Measurements from ENCODE around the gene PNPLA7.

PNPLA7 gene

DNA sequence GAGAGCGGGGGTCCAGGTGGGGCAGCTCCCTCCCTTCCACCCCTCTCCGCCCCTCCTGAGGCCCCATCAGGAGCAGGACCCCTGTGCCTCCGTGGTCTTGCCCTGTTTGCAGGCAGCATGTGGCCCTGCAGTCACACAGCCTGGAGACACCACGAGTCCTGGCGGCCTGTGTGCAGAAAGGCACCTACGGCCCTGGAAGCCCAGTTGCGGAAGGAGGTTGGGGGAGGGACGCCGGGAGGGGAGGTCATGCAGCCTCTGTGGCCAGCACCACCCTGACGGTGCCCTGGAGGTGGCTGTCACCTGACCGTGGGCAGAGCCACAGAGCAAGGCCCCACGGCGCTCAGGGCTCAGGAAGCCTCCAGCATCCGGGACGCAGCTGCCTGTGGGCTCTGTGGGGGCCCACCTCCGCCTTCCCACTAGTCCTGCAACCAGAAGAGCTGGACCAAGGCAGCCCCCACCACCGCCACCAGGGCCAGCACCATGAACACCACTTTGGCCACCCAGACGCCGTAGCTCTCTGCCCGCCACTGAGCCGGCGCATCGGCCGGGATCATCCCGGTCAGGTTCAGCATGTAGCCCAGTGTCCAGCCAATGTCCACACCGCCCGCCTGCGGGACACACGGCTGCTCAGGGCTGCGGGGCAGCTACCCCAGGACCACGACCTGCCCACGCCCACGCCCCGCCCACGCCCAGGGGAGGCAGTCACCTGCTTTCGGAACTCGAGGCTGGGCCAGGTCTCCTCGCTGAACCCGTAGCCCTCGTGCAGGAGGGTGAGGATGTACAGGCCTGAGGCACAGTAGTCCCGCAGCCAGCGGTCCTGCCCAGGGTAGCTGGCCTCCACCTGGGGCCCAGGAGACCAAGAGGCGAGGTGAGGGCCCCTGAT is 115.5 kb downstream of the PNPLA7 start:
- DNase-seq (ENCODE audit: low spot score): no peak

DNA sequence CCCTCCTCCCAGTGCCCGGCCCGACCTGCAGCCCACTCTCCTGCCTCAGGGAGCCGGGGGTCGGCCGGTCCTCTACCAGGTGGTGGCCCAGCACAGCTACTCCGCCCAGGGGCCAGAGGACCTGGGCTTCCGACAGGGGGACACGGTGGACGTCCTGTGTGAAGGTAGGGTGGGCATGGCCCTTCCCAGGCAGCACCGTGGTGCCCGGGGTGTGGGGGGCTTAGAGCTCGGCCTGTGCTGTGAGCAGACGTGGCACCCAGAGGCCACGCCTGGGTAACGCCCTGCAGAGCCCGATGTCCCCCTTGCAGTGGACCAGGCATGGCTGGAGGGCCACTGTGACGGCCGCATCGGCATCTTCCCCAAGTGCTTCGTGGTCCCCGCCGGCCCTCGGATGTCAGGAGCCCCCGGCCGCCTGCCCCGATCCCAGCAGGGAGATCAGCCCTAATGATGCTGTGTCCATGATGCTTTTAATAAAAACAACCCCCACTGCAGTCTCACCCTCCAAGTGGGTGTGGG is 116.2 kb downstream of the PNPLA7 start:
- DNase-seq (ENCODE audit: low spot score): no peak

DNA sequence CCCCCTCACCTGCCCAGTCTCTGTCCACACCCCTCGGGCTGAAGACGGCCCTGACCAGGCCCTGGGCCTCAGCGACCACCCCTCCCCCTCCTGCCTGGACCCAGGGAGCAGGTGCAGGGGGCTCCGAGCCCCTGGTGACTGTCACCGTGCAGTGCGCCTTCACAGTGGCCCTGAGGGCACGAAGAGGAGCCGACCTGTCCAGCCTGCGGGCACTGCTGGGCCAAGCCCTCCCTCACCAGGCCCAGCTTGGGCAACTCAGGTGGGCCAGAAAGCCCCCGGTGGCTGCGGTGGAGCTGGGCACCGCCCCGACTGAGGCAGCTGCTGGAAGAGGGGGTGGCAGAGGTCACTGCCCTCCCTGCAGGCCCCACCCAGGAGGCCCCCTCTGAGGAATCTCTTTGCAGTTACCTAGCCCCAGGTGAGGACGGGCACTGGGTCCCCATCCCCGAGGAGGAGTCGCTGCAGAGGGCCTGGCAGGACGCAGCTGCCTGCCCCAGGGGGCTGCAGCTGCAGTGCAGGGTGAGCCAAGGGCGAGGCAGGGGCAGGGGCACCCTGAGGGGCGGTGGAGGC is 116.8 kb downstream of the PNPLA7 start:
- no peak for DNase-seq (ENCODE audit: low spot score)

DNA sequence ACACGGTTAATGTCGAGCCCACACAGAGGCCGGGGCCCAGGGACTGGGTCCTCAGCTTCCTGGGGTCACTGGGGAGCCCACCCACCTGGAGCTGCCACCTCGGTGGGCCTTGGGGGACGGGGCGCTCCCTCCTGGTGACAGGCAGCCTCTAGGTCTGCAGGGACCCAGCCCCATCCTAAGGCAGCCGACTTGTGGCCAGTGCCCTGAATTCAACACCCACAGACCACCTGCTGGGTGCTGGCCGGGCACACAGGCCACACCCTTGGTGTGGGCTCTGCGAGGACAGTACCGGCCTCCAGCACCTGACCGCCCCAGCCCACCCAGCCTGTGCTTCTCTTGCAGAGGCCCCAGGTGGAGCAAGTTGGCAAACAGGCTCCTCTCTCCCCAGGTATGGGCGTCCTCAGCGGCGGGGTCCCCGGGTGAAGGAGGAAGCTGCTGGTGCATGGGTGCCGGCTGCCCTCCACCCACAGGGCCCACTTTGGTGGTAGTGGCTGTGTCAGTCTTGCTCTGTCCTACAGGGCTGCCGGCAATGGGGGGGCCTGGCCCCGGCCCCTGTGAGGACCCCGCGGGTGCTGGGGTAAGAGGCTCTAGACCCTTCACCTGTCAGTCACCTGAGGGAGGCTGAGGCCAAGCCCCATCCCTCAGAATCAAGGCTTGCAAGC is 117.4 kb downstream of the PNPLA7 start:
- no peak for DNase-seq (ENCODE audit: low spot score)

DNA sequence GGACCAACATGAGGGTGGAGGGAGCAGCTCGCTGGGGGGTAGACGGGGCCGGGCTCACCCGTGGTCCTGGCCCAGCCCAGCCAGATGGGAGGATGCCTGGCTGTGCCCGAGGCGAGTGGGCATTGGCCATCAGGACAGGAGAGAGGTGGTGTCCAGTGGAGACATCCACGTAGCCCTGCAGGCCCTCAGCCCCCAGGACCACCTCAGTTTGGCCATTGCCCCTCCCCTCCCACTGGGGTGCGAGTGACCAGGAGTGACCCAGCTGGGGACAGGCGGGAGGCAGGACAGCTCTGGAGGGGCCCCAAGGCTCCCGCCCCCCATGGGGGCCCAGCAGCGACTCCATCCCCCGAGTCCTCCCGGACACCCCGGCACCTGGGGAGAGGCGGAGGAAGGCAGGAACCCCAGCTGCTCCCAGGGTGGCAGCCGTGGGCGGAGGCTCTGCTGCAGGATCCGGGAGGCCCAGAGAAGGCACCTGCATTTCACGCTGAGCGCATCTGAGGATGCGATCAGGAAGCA is 118.7 kb downstream of the PNPLA7 start:
- no peak for DNase-seq (ENCODE audit: low spot score)

DNA sequence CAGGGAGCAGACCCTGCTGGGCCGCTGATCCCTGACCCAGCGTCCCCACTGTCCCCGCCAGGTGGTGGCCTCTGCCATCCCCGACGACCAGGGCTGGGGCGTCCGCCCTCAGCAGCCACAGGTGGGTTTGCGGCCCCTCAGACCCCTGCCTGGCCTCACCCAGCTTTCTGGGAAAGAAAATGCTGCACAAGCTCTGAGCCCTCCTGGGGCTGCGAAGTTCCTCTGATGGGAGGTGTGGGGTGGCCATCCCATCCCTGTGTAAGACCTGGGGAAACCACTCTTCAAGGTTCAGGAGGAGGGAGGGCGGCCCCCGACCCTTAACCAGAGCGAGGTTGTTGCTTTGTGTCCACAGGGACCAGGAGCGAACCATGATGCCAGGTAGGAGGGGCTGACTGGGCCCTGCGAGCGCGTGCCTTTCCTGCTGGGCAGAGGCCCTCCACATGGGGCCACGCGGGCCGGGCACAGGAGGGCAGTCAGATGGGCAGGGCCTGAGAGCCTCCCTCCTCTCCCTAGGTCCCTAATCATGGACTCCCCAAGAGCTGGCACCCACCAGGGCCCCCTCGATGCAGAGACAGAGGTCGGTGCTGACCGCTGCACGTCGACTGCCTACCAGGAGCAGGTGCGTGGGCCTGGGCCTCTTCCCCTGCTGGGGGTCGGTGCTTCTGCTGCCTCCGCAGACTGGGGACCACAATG is 119.3 kb downstream of the PNPLA7 start:
- DNase-seq (ENCODE audit: low spot score): no peak

DNA sequence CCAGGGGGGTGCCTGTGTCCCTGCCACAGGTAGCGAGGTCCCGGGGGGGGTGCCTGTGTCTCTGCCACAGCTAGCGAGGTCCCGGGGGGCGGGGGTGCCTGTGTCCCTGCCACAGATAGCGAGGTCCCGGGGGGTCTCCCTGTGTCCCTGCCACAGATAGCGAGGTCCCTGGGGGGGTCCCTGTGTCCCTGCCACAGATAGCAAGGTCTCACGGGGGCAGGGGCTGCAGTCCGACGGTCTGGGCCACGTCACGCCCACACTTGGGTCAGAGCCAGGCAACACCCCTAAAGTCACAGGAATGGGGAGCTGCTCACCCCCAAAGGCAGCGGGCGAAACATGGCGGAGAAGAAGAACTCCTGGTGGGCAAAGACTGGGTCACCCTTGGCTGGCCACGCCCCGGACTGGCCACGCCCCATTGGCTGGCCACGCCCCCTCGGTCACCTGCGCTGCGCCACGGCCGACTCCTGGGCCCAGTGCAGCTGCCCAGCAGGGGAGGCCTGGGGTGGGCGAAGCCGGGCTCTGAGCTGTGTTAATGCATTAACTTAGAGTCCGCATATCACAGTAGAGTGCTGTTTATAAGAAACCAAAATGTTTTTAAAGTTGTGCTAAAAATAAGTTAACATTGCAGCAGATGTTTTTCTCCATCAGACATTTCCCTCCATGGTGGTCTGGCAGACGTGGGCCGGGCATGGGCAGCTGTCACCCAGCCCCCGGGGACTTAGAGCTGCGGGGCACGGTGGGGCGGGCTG is 120.1 kb downstream of the PNPLA7 start:
- no peak for DNase-seq (ENCODE audit: low spot score)

DNA sequence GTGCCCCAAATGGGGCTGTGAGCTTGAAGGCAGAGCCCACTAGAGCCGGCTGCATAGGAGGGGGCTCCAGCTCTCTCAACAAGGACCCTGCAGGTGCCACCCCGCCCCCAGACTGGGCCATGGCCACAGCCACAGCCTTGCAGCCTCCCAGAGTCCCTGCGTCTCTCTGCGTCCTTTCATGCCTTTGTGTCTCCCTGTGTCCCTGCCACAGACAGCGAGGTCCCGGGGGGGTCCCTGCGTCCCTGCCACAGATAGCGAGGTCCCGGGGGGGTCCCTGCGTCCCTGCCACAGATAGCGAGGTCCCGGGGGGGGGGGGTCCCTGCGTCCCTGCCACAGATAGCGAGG is 120.7 kb downstream of the PNPLA7 start:
- no peak for DNase-seq (ENCODE audit: low spot score)

DNA sequence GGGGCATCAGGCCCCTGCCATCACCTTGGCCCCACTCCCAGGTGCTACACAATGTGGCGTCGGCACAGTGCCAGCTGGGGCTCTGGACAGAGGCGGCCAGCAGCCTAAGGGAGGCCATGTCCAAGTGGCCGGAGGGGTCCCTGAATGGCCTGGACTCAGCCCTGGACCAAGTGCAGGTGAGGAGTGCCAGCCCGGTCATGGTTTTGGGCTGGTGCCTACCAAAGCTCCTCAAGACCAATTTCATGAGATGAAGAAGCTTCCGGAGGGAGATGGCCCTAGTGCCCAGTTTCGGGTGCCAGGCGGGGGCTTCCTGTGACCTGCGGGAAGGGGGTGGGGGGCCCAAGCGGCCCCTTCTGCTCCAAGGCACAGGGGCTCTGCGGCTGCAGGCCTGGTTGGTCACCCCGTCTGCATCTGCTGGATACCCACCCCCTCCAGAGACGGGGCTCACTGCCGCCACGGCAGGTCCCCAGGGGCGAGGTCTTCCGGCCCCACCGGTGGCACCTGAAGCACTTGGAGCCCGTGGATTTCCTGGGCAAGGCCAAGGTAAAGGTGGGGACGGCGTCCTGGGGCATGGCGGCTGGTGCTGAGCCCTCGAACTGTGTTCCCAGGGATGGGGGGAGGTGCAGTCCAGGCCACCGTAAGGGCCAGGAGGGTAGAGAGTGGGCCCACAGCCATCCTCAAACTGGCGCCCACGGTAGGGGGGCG is 121.2 kb downstream of the PNPLA7 start:
- no peak for DNase-seq (ENCODE audit: low spot score)

DNA sequence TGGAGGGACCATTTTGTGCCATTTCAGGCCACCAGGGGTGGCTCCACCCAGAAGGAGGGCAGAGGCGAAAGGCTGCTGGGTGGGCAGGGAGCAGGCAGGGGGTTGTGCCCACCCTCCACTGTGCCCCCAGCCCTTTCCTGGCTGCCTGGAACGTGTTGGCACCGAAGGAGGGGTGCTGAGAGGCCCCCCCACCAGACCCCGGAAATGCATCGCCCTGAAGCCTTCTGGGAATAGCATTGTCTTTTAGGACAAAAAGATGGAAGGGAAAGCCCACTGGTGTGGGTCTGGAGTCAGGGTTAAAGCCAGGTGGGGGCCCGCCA is 121.9 kb downstream of the PNPLA7 start:
- DNase-seq (ENCODE audit: low spot score): no peak

DNA sequence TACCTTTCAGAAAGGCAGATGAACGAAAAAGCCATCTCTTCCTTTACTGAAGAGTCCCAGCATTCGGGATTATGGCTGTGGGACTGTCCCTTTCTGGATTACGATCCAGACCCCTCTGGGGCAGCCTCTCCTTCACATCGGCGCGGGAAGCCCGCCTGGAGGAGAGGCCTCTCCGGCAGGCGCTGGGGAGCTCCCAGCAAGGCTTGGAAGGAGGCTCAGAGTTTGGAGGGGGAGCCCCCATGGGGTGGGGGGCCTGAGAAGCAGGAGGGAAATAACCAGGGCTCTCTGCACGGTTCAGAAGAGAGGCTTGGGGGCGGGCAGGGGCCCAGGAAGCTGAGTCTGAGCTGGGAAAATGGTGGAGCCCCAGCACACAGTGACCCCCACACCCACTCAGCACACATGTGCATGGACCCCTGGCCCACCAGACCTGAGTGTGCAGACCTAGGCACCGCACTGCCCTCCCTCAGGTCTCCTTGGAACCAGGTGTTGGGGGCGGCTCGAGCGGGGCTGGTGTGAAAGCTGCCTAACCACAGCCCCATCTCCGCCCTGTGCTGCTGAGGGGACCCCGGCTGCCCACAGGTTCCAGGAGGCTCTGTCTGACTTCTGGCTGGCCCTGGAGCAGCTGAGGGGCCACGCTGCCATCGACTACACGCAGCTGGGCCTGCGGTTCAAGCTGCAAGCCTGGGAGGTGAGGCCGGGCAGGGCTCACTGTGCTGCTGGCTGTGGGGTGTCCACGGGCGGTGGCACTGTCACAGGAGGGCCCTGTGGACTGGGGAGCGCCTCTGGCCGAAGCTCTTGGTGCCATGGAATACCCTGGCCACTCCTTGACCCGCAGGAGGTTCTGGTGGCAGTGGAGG is 122.5 kb downstream of the PNPLA7 start:
- no peak for DNase-seq (ENCODE audit: low spot score)

DNA sequence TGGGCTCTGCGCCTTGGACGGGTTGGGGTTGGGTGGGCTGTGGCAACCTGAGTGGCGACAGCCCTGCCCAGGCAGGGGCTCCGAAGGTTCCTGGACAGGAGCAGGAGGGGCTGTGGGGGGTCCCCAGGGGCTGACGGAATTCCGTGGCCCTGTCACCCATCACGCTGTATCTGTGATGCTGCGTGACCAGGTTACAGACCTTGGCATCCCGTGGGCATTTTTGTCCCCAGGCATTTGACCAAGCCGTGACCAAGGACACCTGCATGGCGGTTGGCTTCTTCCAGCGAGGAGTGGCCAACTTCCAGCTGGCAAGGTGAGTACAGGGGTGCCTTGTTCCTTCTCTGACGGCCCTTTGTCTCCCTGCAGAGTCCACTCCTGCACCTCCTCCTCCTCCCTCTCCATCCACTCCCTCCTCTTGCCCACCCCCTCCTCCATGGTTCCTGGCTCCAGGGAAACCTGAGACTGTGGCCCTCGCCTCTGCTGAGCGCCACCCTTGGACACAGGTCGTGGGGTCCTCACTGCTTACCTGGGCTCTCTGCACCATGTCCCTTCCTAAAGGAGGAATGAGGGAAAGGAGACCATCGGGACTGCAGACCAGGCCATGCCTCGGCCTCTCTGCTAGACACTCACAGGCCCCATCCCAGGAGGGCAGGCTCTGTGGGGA is 124.1 kb downstream of the PNPLA7 start:
- no peak for DNase-seq (ENCODE audit: low spot score)

DNA sequence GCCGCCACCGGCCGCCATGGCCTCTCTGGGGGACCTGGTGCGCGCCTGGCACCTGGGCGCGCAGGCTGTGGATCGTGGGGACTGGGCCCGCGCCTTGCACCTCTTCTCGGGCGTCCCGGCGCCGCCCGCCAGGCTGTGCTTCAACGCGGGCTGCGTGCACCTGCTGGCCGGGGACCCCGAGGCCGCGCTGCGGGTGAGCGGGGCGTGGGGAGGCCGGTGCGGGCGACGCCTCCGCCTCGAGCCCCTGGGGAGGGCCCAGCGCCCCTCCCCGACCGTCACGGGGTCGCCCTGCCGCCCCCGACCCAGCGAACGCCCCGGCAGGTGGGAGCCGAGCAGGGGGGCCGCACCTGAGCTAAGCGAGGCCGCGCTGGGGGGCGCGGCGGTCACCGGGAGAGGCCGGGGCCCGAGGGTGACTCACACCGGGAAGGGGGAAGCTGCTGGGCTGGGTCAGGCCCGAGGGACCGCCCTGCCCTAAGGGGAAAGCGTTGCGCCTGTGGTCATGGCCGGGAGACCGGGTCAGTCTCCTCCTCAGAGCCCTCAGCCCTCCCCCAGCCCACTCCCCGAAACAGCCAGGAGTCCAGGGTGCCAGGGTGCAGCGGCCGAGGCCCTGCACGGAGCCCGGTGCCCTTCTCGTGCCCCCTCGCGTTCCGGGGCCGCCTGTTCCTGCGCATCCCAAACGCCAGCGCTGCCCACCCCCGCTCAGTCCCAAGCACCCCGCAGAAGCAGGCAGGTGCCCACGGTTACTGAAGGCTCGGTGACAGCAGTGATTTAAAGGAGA is 126.5 kb downstream of the PNPLA7 start:
- no peak for DNase-seq (ENCODE audit: low spot score)

DNA sequence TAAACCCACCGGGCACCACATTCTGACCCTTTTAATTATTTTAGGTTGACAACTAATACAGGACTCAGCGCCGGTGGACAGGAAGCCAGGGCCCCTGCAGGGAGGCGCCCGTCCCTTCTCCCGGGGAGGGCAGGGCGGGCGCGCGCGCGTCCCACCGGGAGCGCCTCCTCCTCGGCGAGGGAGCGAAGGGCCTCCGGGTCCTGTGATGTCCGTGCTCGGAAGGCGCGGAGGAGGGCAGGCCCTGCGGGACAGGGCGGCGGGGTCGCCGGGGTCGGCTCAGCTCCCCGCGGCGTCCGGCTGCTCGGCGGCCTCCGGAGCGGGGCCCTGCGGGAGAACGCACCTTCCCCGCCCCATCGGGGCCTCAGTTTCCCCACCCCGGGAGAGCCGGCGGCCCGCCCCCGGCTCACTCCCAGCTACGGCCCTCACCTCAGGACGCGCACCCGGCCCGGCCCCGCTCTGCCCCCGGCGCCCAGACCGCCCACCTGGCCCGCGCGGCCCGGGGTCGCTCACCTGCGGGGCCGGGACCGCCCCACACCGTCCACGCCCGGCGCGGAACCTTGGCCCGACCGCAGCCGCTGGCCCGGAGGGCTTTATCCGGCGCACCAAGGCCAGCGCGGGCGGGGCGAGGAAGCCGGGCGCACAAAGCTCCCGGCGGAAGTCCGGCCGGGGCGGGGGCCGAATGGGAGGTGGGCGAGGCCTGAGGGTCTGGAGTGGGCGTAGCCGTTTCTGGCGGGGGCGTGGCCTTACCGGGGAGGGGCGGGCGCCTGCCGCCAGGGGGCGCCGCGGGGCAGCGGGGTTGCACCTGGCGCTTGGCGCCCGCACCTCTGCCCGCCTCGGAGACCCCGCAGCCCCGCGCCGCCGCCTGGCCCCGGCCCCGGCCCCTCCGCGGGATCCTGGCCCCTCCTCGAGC is 127.3 kb downstream of the PNPLA7 start, which contains the start of the genes EXD3 and NOXA1:
Gene EXD3, minus strand, starts transcription at position 559 of the 910 bp plus-strand sequence. CDS start 27,805 bp downstream, outside the sequence.
Gene NOXA1, plus strand, starts transcription at position 790 of the 910 bp plus-strand sequence. CDS start 137 bp downstream, outside the sequence.
- DNase-seq (ENCODE audit: low spot score): peak; percentile 84

DNA sequence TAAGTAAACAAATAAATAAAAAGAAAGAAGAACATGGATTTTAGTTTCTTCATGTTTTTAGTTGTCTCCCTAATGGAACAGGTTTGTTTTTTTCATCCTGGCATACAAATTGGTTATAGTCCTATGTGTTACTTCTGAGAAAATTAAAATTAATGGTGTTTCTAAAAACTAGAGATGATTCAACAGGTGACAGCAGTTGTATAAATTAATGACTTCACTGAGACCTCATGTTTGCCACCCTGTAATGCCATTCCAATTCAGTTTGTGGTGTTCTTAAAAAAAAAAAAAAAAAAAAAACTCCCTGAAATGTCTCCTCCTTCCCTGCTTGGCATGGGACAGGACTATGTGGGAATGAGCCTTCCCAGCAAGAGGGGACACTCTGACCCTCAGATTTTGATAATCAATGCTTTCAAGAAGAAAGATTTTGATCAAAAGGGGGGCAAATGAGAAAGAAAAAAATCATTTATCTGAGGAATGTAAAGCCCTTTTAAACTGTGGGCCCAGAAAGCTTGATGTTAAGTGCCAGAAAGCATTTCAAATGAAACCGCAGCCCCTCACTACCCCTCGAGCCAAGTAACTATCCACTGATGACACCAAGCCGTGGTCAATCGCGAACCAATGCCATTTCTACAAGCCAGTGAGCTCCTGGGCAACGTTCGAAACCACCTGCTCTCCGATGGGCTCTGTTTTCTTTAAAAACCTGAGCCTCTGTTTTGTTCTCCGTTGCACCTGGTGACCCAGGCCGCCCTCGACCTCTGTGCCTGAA is 128.2 kb downstream of the PNPLA7 start:
- DNase-seq (ENCODE audit: low spot score): no peak

DNA sequence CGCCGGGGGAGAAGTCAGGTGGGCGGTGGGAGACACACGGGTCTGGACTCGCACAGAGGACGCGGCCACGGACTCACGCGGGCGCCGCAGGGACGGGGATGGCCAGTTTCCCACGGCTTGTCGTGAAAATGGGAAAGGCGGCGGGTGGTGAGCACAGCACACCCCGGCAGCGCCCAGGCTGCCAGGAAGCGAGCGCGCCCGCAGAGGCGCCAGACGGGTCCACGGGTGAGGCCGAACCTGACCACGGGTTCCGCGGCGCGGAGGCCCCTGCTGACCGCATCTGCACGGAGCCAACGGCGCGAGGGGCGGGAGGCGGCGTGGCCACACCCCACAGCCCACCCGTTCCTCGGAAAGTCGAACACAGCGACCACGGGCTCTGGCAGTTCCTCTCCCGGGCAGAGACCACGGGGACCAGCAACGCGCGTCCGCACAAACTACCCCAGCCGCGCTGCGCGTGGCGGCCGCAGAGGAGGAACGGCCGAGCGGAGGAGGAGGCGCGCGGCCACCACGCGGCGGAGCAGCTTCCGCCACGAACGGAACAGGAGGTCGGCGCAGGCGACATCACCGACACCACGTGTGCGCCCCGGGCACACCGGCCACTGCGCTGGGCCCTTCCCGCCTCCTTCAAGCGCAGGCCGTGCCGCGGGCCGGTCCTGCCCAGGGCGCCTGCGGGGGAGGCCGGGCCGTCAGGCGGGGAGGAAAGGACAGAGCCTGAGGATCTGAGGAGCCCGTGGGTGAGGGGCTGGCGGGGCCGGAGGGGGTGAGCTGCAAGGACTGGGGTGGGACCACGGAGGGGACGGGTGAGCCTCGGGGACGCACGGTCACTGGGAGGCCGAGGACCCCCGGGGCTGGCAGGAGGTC is 132.8 kb downstream of the PNPLA7 start:
- no peak for DNase-seq (ENCODE audit: low spot score)

Measured in kidney capillary endothelial cell (primary cell).